Measurements from ENCODE around the gene EHBP1L1.
A peak's percentile ranks its signal among the peaks of the same experiment; 100 is the strongest.

Gene EHBP1L1

DNA sequence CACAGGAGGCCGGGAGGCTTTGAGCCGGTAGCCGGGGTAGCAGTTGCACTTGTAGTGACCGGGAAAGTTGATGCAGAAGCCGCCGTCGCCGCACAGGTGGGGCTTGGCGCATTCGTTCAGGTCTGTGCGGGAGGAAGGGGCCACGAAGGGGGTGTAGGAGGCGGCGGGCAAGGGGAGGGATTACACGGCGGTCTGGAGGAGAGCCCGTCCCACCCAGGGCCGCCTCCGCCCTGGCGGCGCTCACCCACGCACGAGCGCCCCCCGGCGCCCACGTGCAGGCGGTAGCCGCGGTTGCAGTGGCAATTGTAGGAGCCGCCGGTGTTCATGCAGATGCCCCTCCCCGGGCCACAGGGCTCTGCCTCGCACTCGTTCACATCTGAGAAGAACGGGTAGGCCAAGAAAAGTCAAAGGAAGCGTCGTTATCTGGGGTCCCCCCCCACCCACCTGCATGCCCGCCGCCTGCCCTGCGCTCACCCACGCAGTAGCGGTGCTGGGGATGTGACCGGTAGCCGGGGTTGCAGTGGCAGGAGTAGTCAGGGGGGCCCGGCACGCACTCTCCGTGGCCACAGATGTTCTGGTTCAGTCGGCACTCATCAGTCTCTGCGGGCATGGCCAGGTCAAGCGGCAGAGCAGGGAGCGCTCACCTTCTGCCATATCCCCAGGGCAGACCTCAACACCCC lies 28.3 kb upstream of the EHBP1L1 start:
- DNase-seq: peak; percentile 39

DNA sequence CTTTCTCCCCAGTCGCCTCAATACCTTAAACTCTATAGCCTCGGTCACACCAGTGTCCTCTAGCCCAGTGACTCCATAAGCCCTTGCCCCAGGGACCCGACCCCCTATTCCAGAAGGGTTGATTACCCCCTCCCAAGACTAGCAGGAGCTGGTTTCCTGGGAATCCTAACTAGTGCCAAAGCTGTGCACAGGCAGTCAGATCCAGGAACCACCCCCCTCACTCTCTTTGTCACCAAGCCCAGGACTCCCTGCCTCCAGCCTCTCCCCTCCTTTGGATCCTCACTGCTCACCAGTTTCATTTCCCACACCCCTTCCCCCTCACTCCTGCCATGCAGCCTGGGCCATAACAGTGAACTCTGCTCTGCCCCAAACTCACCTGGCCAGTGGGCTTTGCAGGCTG lies 27.5 kb upstream of the EHBP1L1 start:
- DNase-seq: no peak

DNA sequence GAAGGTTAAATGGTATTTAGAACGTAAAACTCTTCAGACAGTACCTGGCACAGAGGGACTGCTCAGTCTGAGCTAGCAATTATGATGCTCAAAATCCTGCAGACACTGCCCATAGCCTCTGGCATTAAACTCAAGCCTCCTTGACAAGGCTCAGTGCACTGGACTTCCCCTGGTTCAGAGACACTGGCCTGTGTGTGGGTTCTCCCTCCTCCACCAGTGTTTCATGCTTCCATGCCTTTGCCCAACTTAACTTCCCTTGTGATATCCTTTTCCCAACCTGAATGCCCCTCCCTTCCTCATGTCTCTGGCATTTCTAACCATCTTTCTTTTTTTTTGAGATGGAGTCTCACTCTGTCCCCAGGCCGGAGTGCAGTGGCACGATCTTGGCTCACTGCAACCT lies 26.8 kb upstream of the EHBP1L1 start:
- no peak for DNase-seq

DNA sequence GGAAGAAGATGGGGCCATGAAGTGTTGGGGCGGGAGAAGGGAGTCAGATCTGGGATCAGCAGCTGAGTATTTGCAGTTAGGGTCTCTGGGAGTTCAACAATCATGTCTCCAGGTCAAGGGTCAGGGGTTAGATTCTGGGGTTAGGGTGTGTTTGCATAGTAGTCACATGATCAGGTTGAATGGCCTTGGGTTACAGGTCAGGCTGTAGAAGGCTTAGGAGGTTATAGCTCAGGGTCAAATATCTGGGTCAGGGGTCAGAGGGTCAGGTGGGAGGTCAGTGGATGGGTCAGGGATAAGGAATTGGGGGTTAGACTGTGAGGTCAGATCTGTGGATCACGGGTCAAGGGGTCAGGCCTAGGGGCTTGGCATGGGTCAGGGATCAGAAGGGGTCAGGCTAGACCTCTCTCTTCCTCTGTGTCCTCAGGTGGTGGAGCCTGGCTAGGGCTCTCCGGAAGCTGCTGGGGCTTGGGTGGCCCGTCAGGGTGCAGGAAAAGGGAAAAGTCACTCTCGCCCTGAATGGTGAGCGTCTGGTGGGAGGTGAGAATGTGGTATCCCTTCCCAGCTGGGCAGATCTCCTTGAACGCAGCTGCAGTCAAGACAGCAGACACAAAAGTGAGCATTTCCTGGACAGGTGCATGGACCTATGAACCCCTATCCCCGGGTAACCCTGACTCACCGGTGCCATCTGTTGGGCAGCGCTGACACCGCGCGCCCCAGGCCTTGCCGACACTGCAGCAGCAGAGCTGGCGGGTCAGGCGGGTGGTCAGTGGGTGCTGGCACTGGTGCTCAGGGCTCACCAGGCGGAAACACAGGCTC lies 24.1 kb upstream of the EHBP1L1 start:
- DNase-seq: peak; percentile 64

GRCh38 chr11:65552388-65552951 lies 23.4 kb upstream of the EHBP1L1 start:
- DNase-seq: no peak

DNA sequence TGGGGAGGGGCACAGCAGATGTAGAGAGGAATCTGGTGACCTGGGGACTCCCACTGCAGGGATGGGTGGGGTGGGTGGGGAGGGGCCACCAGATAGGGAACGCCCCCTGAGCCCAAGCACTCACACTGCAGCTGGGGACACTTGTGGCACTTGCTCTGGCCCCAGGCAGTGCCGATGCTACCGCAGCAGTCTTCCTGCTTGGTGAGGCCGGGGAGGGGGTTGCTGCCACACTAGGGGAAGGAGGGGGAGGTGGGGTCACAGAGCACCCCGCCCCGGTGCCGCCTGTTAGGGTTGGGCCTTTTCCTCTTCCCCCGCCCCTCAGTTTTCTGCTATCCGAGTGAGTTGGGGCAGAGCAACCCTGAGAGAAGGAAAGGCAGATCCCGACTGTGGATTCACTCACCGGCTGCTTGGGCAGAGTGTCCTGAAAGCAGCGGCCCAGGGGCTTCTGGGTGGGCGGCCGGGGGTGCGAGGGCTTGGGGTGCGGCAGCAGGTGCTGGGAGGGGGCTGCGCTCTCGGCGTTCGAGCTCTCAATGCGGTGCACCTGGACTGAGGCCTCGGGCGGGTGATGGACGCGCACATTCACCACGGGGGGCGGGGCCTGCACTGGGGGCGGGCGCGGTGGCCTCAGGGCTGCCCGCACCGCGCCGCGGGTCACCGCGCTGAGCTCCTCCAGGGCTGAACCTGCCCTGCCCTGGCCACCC lies 22.4 kb upstream of the EHBP1L1 start:
- peak; percentile 73 for DNase-seq

- DNase-seq: no peak
Measured at GRCh38 chr11:65554057-65554818, 21.6 kb upstream of the EHBP1L1 start.

DNA sequence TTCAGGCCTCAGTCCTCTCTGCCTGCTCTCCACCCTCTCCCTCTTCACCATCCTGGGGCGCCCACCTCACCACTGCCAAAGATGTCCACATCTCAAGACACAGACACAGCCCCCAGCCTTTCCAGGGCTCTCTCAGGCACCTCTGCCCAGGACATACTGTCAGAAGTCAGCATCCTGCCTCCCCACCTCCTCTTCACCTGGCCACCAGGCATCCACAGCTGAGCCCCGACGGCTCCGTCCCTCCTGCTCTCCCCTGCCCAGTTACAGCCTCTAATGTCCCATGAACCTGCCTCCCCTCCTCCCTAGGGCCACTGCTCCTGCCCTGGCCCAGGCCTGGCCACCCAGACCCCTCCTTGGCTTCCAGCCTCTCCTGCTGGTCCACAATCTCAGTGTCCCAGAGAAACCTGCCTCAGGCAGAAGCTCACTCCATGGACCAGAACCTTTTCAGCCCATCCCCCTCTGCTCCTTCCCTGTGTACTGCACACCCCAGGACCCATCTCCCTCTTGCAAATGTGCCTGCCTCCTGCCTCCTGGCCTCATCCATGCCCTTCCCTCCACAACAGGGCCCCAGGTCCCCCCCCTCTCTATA lies 20.9 kb upstream of the EHBP1L1 start:
- no peak for DNase-seq

DNA sequence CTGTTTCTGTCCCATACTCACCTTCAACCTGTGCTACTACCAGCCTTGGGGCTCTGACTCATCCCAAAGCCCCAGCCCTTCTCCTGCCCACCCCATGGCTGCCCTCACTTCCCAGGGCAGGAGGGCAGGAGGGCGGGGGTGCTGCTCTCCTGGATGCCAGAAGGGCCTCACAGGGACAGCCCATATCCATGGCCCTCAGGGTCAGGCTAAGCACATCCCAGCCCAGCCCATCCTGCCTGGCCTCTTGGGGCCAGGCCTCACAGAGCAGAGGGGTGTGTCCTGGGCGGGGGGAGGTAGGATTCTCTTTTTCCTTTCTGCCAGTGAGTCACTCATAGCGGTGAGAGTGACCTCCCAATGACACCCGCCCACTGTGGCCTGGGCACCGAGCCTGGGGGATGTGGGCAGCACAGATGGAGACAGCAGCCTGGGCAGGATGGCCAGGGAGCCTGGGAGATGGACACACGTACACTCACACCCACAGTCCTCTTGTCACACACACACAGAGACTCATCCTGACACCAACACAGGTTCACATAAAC lies 20.1 kb upstream of the EHBP1L1 start:
- DNase-seq: no peak

- DNase-seq: no peak
Measured at GRCh38 chr11:65556470-65557279, 19.2 kb upstream of the EHBP1L1 start.

DNA sequence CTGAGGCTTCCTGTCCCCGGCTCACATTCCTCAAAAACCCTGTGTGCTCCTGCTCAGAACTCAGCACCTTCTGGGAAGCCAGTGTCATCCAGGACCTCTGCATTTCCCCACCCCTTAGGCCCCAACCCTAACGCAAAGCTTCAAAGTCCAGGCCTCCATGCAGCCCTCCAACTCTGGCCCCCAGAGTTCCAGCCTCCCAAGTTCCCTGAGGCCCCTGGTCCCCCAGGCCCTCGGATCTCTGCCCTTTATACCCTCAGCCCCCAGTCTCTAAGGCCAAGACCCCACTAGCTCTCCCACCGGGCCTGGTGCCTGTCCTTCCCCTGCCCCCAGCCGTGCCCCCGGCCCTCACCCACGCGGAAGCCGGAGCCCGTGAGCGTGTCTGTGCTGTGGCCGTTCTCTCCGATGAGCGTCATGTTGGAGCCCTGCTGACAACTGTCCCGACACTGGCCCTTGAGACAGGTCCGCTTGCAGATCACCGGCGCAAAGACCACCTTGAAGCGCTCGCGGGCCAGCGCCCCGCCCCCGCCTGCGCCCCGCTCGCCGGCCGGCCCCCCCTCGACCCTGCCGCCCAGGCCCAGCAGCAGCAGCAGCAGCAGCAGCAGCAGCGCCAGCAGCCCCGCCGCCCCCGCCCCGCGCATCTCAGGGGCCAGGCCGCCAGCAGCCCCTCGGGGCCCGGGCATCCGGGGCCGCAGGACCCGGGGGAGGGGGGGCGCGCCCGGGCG lies 18.4 kb upstream of the EHBP1L1 start:
- DNase-seq: no peak

- peak; percentile 39 for DNase-seq
Measured at GRCh38 chr11:65558002-65558929, 17.6 kb upstream of the EHBP1L1 start, which contains the start of gene LTBP3. LTBP3 (minus strand) TSS chr11:65558359; CDS start chr11:65557959, 400 bp downstream.

DNA sequence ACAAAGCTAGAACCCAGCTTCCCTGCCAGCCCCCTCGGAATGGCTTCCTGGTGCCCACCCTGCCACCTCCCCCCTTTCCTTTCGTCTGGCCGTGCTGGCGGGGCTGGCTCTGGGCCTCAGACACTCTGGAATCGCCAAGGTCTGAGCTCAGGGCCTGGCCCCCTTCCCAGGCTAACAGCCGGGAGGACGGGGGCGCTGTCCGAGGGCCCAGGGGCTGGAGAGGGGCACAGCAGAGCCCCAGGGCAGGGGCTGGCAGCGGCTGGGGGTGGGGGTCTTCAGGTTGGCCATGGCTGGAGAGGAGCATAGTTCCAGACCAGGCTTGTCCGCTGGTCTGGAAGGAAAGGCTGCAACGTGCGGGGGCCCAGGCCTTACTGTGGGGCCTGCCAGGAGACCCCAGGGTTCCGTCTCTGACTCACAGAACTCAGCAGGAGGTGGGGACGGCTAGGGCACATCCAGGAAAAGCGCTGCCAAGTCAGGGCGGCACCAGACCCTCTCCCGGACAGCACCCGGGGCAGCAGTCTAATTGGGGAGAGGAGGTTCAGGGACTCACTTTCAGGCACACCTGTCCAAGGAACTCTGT lies 16.8 kb upstream of the EHBP1L1 start:
- no peak for DNase-seq

DNA sequence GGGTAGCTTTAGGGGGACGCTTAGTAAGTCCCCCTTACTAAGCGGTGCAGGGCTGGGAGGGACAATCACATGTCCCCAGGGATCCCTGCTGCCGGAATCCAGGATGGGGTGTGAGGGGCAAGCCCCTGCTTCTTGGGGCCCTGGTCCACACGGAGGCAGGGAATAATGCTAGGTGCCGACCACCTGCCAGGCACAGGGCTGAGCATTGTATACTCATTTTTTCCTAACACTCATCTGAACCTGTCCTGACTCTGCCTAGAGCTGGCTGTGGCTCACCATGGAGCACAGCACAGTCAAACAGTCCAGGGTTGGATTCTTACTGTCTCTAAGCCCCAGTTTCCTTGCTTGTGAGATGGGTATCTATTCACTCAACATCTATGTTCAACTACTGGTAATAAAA lies 16.3 kb upstream of the EHBP1L1 start:
- DNase-seq: no peak

DNA sequence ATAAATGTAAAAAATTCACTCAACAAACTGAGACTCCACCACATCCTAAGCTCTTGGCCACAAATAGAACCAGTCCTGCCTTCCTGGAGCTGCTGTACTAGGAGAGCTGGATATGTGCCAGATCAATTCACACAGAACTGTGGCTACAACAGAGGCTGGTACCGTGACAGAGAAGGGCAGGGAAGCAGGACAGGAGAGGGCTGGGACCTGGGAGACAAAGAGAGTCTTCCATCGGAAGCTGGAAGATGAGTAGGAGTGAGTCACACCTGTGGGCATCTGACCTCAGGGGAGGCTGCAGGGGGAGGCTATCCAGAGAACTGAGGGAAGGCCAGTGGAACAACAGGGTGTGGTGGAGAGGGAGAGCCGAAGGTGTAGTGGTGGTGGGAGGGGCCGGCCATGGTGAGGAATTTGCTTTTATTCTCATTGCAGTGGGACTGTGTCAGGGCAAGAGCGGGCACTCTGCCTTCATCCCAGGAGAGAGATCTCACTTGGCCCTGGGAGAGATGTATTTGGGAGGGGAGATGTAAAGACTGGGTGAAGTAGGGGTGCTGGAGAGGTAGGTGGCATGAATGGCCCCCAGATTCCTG lies 15.8 kb upstream of the EHBP1L1 start:
- no peak for DNase-seq

DNA sequence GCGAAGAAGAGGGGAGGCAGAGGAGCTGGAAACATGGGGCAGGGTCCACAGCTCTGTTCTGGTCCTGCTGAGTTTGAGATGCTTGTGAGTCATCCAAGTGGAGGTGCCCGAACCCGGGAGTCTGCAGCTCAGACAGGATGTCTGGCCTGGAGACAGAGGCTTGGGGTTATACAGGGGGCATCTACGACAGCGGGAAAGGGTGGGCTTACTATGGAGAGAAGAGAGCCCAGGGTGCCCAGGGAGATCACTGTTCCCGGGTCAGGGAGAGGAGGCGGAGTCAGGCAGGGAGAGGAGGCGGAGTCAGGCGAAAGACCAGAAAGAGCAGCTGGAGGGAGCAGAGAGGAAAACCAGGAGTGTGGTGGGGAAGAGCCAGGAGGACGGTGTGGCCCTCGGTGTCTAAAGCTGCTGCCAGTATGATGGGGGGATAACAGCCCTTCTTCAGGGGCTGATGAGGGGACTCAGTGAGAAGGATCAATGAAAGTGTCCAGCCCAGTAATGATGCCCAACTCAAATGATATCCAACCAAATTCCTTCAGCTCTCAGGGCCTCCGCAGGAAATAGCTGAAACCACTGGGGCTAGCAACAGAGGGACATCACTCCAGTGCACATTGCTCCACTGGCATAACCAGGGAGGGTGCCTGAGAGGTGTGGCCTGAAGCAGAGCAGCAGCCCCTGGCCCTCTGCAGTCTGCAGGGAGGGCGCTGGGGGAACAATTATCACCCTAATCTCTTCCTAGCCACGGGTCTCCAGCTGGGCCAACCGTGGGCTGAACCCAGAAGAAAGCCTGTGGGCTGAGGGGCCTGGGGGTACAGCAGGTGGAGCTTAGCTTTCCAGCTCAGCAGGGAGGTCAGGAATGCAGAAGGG lies 15.1 kb upstream of the EHBP1L1 start:
- no peak for DNase-seq

DNA sequence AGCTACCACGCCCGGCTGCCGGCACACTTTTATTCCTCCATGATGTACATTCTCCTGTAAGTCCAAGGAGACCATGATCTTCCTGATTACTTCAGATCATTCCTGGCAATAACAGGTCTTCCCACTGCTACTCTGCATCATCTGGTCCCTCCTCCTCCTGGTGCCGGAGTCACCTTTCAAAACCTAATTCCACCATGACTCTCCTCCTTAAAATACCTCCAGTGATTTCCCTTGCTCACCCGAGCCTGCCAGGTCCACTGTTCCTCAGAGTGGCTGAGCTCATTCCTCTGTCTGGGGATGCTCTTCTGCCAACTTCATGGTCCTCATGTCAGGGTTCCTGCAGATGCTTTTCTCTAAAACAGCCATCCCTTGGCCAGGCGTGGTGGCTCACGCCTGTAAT lies 13.8 kb upstream of the EHBP1L1 start:
- no peak for DNase-seq

All from activated gamma-delta T cell treated with Interleukin-2 at 50 U/mL for 16 hours (primary cell).